HG03378 (cell line): ENCODE data around the gene RAB6D.
"Not testable (repeated sequence)": the region's sequence is repeated elsewhere in the genome, so short reads cannot be mapped to it uniquely, and the experiment has no call there.

ENCODE experiments used
- ATAC-seq: cut with Tn5 transposase; IDR thresholded peaks from one replicate; pipeline ENCODE4 v1.9.1; 2021; ENCODE audit warnings: mild to moderate bottlenecking, moderate library complexity; ENCODE audit not compliant: unreplicated experiment

RAB6D gene

GRCh38 chr2:131363703-131364186 lies at the start of gene RAB6D:
Gene RAB6D, minus strand, starts transcription at chr2:131364168. Its CDS starts 448 bp downstream, at chr2:131363720.
- not testable (repeated sequence) for ATAC-seq

- peak; percentile 77 for ATAC-seq
Measured at GRCh38 chr2:131413148-131413747, 49.3 kb upstream of the RAB6D start.

GRCh38 chr2:131410173-131410572 lies 46.2 kb upstream of the RAB6D start:
- no peak for ATAC-seq

GRCh38 chr2:131408778-131409177 lies 44.8 kb upstream of the RAB6D start:
- ATAC-seq: no peak

GRCh38 chr2:131408207-131408606 lies 44.2 kb upstream of the RAB6D start:
- no peak for ATAC-seq

GRCh38 chr2:131404753-131405152 lies 40.8 kb upstream of the RAB6D start:
- ATAC-seq: no peak

- no peak for ATAC-seq
Measured at GRCh38 chr2:131402320-131403039, 38.5 kb upstream of the RAB6D start.

GRCh38 chr2:131400849-131401248 lies 36.9 kb upstream of the RAB6D start:
- ATAC-seq: no peak

GRCh38 chr2:131400441-131400840 lies 36.5 kb upstream of the RAB6D start:
- ATAC-seq: not testable (repeated sequence)

GRCh38 chr2:131396209-131396608 lies 32.2 kb upstream of the RAB6D start:
- ATAC-seq: not testable (repeated sequence)

- not testable (repeated sequence) for ATAC-seq
Measured at GRCh38 chr2:131395024-131395645, 31.2 kb upstream of the RAB6D start.

GRCh38 chr2:131394147-131394931 lies 30.4 kb upstream of the RAB6D start:
- ATAC-seq: no peak

GRCh38 chr2:131391953-131392352 lies 28.0 kb upstream of the RAB6D start:
- not testable (repeated sequence) for ATAC-seq

GRCh38 chr2:131391471-131391870 lies 27.5 kb upstream of the RAB6D start:
- ATAC-seq: not testable (repeated sequence)

- not testable (repeated sequence) for ATAC-seq
Measured at GRCh38 chr2:131390495-131391130, 26.6 kb upstream of the RAB6D start.

GRCh38 chr2:131389657-131390056 lies 25.7 kb upstream of the RAB6D start:
- ATAC-seq: no peak

- not testable (repeated sequence) for ATAC-seq
Measured at GRCh38 chr2:131388834-131389233, 24.9 kb upstream of the RAB6D start.

GRCh38 chr2:131373111-131373510 lies 9.1 kb upstream of the RAB6D start:
- not testable (repeated sequence) for ATAC-seq

- no peak for ATAC-seq
Measured at GRCh38 chr2:131369954-131370353, 6.0 kb upstream of the RAB6D start.

GRCh38 chr2:131368493-131369066 lies 4.6 kb upstream of the RAB6D start:
- not testable (repeated sequence) for ATAC-seq
